ENCODE measurements around the gene COX7B2.

DNA sequence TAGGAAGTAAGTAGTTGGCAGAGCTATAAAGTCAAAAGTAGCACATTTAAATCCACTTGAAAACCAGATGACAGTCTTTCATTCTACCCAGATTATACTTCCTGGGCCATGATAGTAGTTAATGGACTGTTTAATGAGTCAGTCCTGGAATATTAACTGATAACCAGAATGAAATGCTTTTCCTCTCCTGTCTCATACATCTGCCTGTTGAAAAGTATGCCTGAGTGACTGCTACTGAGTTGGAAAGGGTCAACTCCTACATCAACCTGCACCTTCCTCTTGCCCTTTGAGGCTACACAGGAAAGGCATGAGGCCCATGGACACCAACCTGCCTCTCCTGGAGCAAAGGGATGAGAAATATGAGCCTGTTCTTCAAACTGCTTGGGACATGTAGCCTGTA lies 36.0 kb upstream of the COX7B2 start:
- TF ChIP-seq SUZ12 (IDR thresholded peaks at IDR 0.05; ENCODE audit: extremely low read depth, insufficient read depth, insufficient read length), result no peak
- no peak for TF ChIP-seq ZNF274 (IDR thresholded peaks at IDR 0.05; ENCODE audit: low read depth, low read length)
